Astrocyte of the cerebellum (primary cell): ENCODE data around the gene SLC43A3.
"Not testable (repeated sequence)": the region's sequence is repeated elsewhere in the genome, so short reads cannot be mapped to it uniquely, and the experiment has no call there.

Experiments
- DNase-seq: peaks from one replicate; pipeline ENCODE4 v3.0.0-alpha.2; 2011; ENCODE audit warnings: low read depth
- H3K4me3 ChIP-seq: 2 replicates; pipeline ENCODE4 v1.5.1; 2011; ENCODE audit warnings: mild to moderate bottlenecking, low read depth, low read length, moderate library complexity
- in situ Hi-C: cut with HindIII; loops from 2 replicates; pipeline ENCODE4 v1.10.0; 2017; ENCODE audit warnings: low sequenced_read_pairs
- TF ChIP-seq, protein P1 (sequence below): IDR thresholded peaks from 2 replicates; pipeline ENCODE4 v1.5.1; 2012; ENCODE audit warnings: low read length, low read depth, moderate library complexity, mild to moderate bottlenecking; ENCODE audit errors: missing control alignments

SLC43A3 gene

GRCh38 chr11:57453543-57454177 is 26.7 kb upstream of the SLC43A3 start:
- no peak for DNase-seq
- in situ Hi-C loops: no loop called here
- TF ChIP-seq, protein P1, sequence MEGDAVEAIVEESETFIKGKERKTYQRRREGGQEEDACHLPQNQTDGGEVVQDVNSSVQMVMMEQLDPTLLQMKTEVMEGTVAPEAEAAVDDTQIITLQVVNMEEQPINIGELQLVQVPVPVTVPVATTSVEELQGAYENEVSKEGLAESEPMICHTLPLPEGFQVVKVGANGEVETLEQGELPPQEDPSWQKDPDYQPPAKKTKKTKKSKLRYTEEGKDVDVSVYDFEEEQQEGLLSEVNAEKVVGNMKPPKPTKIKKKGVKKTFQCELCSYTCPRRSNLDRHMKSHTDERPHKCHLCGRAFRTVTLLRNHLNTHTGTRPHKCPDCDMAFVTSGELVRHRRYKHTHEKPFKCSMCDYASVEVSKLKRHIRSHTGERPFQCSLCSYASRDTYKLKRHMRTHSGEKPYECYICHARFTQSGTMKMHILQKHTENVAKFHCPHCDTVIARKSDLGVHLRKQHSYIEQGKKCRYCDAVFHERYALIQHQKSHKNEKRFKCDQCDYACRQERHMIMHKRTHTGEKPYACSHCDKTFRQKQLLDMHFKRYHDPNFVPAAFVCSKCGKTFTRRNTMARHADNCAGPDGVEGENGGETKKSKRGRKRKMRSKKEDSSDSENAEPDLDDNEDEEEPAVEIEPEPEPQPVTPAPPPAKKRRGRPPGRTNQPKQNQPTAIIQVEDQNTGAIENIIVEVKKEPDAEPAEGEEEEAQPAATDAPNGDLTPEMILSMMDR: no peak
- no peak overlapping the region for H3K4me3 ChIP-seq

DNA sequence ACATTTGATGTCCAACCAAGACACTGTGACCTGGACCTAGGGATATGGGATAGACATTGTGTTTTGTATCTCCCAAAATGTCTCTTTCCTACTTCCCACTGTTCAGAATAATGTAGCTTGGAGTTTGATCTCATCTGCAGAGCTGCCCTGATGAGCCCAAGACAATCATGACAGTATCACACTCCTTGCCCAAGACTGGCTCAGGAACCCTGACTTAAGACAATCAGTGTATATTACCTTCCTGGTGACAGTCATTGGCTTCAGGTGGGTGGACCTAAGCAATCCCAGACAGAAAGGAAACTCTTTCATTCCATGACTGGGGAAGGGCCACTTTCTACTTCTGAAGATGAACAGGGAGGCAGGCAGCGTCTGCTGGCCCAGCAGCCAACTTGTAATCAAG is 19.1 kb upstream of the SLC43A3 start:
- H3K4me3 ChIP-seq: no peak overlapping the region
- in situ Hi-C loops: no loop called here
- TF ChIP-seq, protein P1: no peak
- DNase-seq: no peak

GRCh38 chr11:57445122-57445394 is 18.1 kb upstream of the SLC43A3 start:
- DNase-seq, H3K4me3 ChIP-seq, in situ Hi-C loops: not testable (repeated sequence)

- TF ChIP-seq, protein P1: no peak
- no peak overlapping the region for H3K4me3 ChIP-seq
- in situ Hi-C loops: no loop called here
- no peak for DNase-seq
Observed at GRCh38 chr11:57444362-57445121, 17.6 kb upstream of the SLC43A3 start.

DNA sequence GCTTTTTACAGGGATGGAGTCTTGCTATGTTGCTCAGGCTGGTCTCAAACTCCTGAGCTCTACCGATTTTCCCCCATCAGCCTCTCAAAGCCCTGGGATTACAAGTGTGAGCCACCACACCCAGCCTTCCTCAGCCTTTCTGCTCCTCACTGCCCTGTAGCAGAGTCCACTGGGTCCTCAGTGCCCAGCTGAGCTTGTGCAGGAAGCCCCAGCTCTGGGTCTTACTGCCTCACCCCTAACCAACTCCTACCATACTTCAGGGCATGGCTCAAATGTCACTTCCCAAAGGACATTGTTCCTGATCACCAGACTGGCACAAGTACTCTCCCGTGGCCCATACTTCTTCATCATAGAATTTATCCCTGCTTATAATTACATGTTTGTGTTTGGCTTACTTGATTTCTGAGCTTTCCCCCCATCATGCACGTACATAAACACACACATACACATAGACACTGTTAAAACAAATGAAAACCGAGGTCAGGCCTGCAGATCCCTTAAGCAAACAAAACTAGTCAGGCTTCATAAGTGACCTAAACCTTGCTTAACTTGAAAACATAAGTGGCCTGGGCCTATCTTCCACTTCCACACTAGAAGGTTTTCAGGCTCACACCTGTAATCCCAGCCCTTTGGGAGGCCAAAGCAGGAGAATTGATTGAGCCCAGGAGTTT is 14.0 kb upstream of the SLC43A3 start:
- in situ Hi-C loops: no loop called here
- DNase-seq: no peak
- no peak overlapping the region for H3K4me3 ChIP-seq
- TF ChIP-seq, protein P1: no peak

- no peak for DNase-seq
- in situ Hi-C loops: no loop called here
- H3K4me3 ChIP-seq: no peak overlapping the region
- TF ChIP-seq, protein P1: no peak
Observed at GRCh38 chr11:57439786-57440185, 12.9 kb upstream of the SLC43A3 start.
